GM10266 (cell line): ENCODE data around the gene TTC27.

Experiments
- DNase-seq: peaks from one replicate; pipeline ENCODE4 v3.0.0; 2012; ENCODE audit errors: extremely low spot score
- CTCF ChIP-seq: IDR thresholded peaks from 2 replicates; pipeline ENCODE4 v1.5.1; 2012; ENCODE audit warnings: mild to moderate bottlenecking, low read depth; ENCODE audit not compliant: control insufficient read depth, insufficient read depth; ENCODE audit errors: missing control alignments

The TTC27 gene

GRCh38 chr2:32732120-32732519 lies 104.3 kb downstream of the TTC27 start:
- TF ChIP-seq CTCF = no peak
- no peak for DNase-seq

DNA sequence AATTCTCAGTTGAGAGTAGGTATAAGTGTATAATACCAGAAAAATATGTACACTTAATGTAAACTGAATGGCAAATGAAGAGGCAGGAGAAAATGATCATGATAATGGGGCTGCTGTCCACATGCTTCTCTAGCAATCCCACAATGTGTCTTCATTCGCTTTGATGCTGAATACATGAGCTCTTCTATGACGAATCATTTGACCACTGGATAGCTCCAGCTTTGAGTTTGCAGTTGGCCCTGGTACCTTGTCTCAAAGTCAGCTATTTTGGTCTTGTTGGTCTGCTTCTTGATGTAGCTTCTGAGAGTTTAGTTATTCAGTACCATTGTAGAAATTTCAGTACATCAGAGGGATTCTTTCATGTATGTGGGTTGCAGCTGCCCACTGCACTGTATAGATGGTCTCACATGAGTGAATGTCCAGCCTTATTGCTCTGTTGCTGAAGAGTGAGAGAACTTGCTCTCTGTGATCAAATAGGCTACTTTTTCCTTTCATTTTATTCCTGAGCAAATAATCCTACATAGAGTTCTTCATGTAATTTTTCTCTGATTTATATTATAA lies 105.1 kb downstream of the TTC27 start:
- no peak for TF ChIP-seq CTCF
- peak; percentile 24 for DNase-seq

DNA sequence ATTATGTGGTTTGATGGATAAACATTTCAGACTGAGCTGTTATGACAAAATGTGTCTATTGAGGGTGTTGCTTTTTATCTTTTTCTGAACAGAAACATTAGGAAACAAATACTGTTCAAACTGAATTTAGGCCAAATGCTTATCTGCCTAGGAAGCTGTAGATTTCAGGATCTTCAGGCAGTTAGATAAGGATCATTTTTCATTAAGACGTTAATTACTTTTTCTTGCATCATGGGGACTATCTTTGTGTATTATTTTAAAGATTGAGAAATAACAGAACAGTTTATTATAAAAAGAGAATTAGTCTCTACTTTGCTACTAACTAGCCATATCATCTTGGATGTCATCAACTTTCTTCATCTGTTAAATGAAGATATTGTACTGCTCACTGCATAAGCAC lies 107.5 kb downstream of the TTC27 start:
- TF ChIP-seq CTCF = no peak
- DNase-seq = no peak

DNA sequence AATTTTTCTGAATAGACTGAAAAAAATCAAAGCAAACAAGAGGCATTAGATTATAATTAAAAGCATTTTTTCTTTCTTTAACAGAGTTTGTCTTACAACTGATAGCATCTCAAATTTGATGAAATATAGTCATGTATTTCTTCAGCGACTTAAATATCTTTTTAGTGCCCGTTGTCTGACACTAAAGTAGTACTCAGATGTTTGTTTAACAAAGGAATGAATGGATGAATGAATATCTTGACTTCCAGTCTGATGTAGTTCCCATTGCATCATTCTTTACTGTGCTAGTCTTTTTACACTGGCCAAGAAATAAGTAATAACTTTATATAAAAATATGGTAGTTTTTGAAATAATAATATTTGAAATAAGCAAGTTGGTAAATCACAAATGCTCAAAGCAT lies 111.1 kb downstream of the TTC27 start:
- DNase-seq = no peak
- no peak for TF ChIP-seq CTCF

DNA sequence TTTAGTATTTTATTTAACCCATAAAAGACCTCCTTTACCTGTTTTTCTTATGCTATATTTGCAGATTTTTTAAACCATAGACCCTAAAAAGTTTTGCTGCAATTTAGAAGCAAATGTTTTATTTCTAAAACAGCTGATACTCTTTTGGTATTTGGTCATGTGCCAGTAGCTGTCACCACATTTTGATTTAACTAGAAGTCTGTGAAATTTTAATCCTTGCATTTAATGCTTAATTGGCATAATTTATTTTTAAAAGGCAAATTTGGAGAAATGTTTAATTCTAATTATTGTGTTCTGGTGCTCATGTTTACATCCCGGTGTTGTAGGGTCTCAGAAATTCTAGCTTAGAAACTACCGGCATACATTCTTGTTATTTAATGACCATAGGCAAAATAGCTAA lies 111.8 kb downstream of the TTC27 start:
- DNase-seq = no peak
- no peak for TF ChIP-seq CTCF

DNA sequence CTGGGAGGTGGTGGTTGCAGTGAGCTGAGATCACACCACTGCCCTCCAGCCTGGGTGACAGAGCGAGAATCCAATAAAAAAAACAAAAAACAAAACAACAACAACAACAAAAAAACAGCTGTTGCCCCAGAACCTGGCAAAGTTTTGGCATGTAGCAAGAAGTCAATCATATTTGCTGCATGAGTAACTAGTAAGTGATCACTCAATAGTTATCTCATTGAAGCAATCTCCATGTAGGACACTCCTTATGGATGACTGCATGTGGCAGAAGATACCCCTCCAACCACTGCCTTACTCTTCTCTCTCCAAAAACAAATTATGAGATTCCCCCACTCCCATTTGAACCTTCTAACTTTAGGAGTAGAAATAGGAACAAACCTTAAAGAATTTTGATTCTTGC lies 113.7 kb downstream of the TTC27 start:
- DNase-seq = no peak
- TF ChIP-seq CTCF = no peak

DNA sequence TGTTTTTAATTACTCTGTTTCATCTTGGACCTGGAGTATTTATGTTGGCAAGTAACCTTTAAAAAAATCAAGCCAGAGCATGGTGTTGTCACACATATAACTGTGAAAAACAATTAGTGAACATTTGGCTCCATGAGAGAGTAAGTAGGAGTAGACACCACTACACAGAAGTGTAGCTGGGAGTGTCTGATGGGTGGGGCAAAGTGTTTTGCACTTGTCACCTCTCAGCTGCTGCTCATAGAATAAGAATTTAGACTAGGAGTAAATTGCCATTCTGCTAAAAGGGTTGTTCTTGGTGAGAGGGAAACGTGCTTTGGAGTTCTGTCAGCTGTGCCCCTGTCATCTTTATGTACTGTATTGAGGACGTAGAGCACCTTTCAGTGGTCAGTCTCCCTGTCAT lies 114.5 kb downstream of the TTC27 start:
- DNase-seq = no peak
- no peak for TF ChIP-seq CTCF
